CD4-positive, alpha-beta memory T cell (primary cell): ENCODE results near the gene STKLD1. TPM values are rescaled to one million over a fixed set of nuclear protein-coding genes. Genes with fewer than 3 reads are reported as not detected.

ENCODE experiments used
- CTCF ChIA-PET: fragments of 350-600 bp; sonication (Branson Sonifier 250); formaldehyde crosslinking; loops from one replicate; lab custom pipeline; 2021; ENCODE audit warnings: inconsistent platforms; ENCODE audit not compliant: partially characterized antibody; lab: Charles Lee
- POLR2A ChIA-PET: fragments of 350-600 bp; sonication (Branson Sonifier 250); formaldehyde crosslinking; loops from one replicate; lab custom pipeline; 2021; ENCODE audit not compliant: partially characterized antibody; lab: Charles Lee
- DNase-seq, 5 donors: peaks; one replicate each; pipeline versions ENCODE4 v3.0.0 to v3.0.0-alpha.2; 2020 to 2022; ENCODE audit warnings: mixed read lengths in 1 of 5
- H3K27ac ChIP-seq: one replicate; pipeline ENCODE4 v1.7.0; 2013; ENCODE audit warnings: low read depth, low read length
- H3K27me3 ChIP-seq: 2 replicates; pipeline ENCODE4 v1.7.0; 2013; ENCODE audit warnings: mild to moderate bottlenecking, low read length, moderate library complexity; ENCODE audit not compliant: insufficient read depth
- H3K36me3 ChIP-seq: 2 replicates; pipeline ENCODE4 v1.7.0; 2013; ENCODE audit warnings: mild to moderate bottlenecking, low read length, moderate library complexity; ENCODE audit not compliant: insufficient read depth
- H3K4me1 ChIP-seq: 2 replicates; pipeline ENCODE4 v1.7.0; 2013; ENCODE audit warnings: mild to moderate bottlenecking, low read length, moderate library complexity; ENCODE audit not compliant: insufficient read depth
- H3K4me3 ChIP-seq, 2 donors: one replicate each; pipeline ENCODE4 v1.7.0; 2013; ENCODE audit warnings: low read length in 2 of 2, mild to moderate bottlenecking in 1 of 2
- H3K9me3 ChIP-seq, 2 donors: one replicate each; pipeline ENCODE4 v1.7.0; 2013; ENCODE audit warnings: low read length in 2 of 2, control low read depth in 1 of 2; ENCODE audit not compliant: control insufficient read depth in 1 of 2
- H3K27ac Mint-ChIP-seq, 7 donors: one replicate each; pipeline ENCODE4 v1.8.0; 2020 to 2021; ENCODE audit warnings: mixed read lengths in 7 of 7, mild to moderate bottlenecking in 6 of 7, inconsistent platforms in 3 of 7, moderate library complexity in 3 of 7
- H3K27me3 Mint-ChIP-seq, 2 donors: one replicate each; pipeline ENCODE4 v1.8.0; 2020 to 2021; ENCODE audit warnings: mixed read lengths in 2 of 2
- H3K36me3 Mint-ChIP-seq, 2 donors: one replicate each; pipeline ENCODE4 v1.8.0; 2020 to 2021; ENCODE audit warnings: mixed read lengths in 2 of 2, inconsistent platforms in 1 of 2, mild to moderate bottlenecking in 1 of 2
- H3K4me1 Mint-ChIP-seq, 4 donors: one replicate each; pipeline ENCODE4 v1.8.0; 2020 to 2021; ENCODE audit warnings: mixed read lengths in 4 of 4, mild to moderate bottlenecking in 1 of 4
- H3K4me3 Mint-ChIP-seq, 8 donors: one replicate each; pipeline ENCODE4 v1.8.0; 2020 to 2021; ENCODE audit warnings: mixed read lengths in 8 of 8, mild to moderate bottlenecking in 7 of 8, moderate library complexity in 6 of 8, inconsistent platforms in 3 of 8
- H3K9me3 Mint-ChIP-seq, 8 donors: one replicate each; pipeline ENCODE4 v1.8.0; 2020 to 2021; ENCODE audit warnings: mixed read lengths in 8 of 8, mild to moderate bottlenecking in 5 of 8, inconsistent platforms in 3 of 8, moderate library complexity in 1 of 8
- intact Hi-C: fragments of 100-400 bp; cut with micrococcal nuclease; formaldehyde crosslinking; loops from one replicate; pipeline ENCODE4 v1.15.1; 2023
- polyA plus RNA-seq, 2 donors: library from polyadenylated mRNA; unstranded; fragments of 300-500 nt; fragmentation: Illumina TruSeq; gene quantifications; one replicate each; pipeline ENCODE4 v1.2.3, GENCODE V29; 2021
- total RNA-seq, 2 experiments: library from RNA; stranded (reverse); gene quantifications; one replicate each; pipeline ENCODE4 v1.2.3, GENCODE V29; 2021

Gene STKLD1
- total and polyA plus RNA-seq, 4 experiments from 2014 or later: 1.4 to 2.1 (median 1.5) TPM; not detected in 1

- H3K36me3 ChIP-seq: peaks cover 43% of the 10 kb centered on the region
- Mint-ChIP-seq H3K36me3 (peaks cover 33 to 59% of the 10 kb centered on the region in 2 donors), H3K9me3 (no peaks in the 10 kb centered on the region), H3K27me3 (no peaks in the 10 kb centered on the region), H3K4me3 (peak overlapping the region in 2 of 8 donors; percentile 10 to 39), H3K4me1 (peaks cover 20 to 56% (median 35%) of the 10 kb centered on the region in 4 donors), H3K27ac (peak overlapping the region in 3 of 7 donors; percentile 10 to 92 (median 80))
- CTCF ChIA-PET: interaction anchor here (2.7 kb wide), 1 partner anchor 18 kb away, joined by 15 read pairs; no protein-coding TSS in a partner anchor
- POLR2A ChIA-PET: interaction anchor here (1.0 to 18.1 kb wide), 2 partner anchors 18 to 163 kb away, joined by 3 to 437 read pairs; partner anchors contain the start of genes STKLD1 and SURF4
- H3K4me1 ChIP-seq: peaks cover 39% of the 10 kb centered on the region
- no peak overlapping the region for H3K4me3 ChIP-seq
- peak in 1 of 5 donors; percentile 22 for DNase-seq
- intact Hi-C loops: no loop called here
- H3K27me3 ChIP-seq: no peaks in the 10 kb centered on the region
- H3K9me3 ChIP-seq: no peaks in the 10 kb centered on the region
- H3K27ac ChIP-seq: no peak overlapping the region
Measured at GRCh38 chr9:133352635-133353340, 23.4 kb upstream of the STKLD1 start.

GRCh38 chr9:133353548-133353947 lies 22.6 kb upstream of the STKLD1 start:
- intact Hi-C loops: no loop called here
- ChIA-PET POLR2A (interaction anchor here (18.1 kb wide), 1 partner anchor 17 kb away, joined by 437 read pairs; the partner anchor contains the start of genes STKLD1 and SURF4), CTCF (no interaction called here)
- H3K9me3 ChIP-seq: no peaks in the 10 kb centered on the region
- H3K4me1 ChIP-seq: peaks cover 46% of the 10 kb centered on the region
- H3K36me3 ChIP-seq: peaks cover 43% of the 10 kb centered on the region
- H3K27ac ChIP-seq: no peak overlapping the region
- Mint-ChIP-seq H3K4me1 (peaks cover 24 to 56% (median 37%) of the 10 kb centered on the region in 4 donors), H3K4me3 (peak overlapping the region in 1 of 8 donors; percentile 39), H3K9me3 (no peaks in the 10 kb centered on the region), H3K27me3 (no peaks in the 10 kb centered on the region), H3K27ac (peak overlapping the region in 3 of 7 donors; percentile 61 to 92 (median 80)), H3K36me3 (peaks cover 28 to 56% of the 10 kb centered on the region in 2 donors)
- H3K27me3 ChIP-seq: no peaks in the 10 kb centered on the region
- DNase-seq: peak in 1 of 5 donors; percentile 20
- H3K4me3 ChIP-seq: no peak overlapping the region

GRCh38 chr9:133354766-133355165 lies 21.4 kb upstream of the STKLD1 start:
- H3K36me3 Mint-ChIP-seq: peaks cover 17 to 53% of the 10 kb centered on the region in 2 donors
- intact Hi-C loops: loop anchor here (5.0 kb wide), 1 partner anchor 123 kb away; the partner anchor contains the start of gene SLC2A6
- H3K27me3 Mint-ChIP-seq: no peaks in the 10 kb centered on the region
- H3K27ac ChIP-seq: peak overlapping the region; percentile 76
- ChIA-PET CTCF (interaction anchor here (1.1 to 3.9 kb wide), 3 partner anchors 11 to 18 kb away, joined by 3 to 51 read pairs (median 3); no protein-coding TSS in a partner anchor), POLR2A (interaction anchor here (1.4 to 18.1 kb wide), 4 partner anchors 7 to 206 kb away, joined by 4 to 437 read pairs (median 27); partner anchors contain the start of genes MED22, REXO4, RPL7A and STKLD1)
- H3K4me1 Mint-ChIP-seq: peaks cover 15 to 51% (median 30%) of the 10 kb centered on the region in 4 donors
- peak in 1 of 5 donors; percentile 5 for DNase-seq
- H3K4me3 ChIP-seq: no peak overlapping the region
- peak overlapping the region in 6 of 7 donors; percentile 12 to 93 (median 92) for H3K27ac Mint-ChIP-seq
- H3K9me3 ChIP-seq: no peaks in the 10 kb centered on the region
- H3K4me1 ChIP-seq: peaks cover 38% of the 10 kb centered on the region
- peak overlapping the region; percentile 23 to 92 (median 86) for H3K4me3 Mint-ChIP-seq
- H3K27me3 ChIP-seq: no peaks in the 10 kb centered on the region
- H3K36me3 ChIP-seq: peaks cover 44% of the 10 kb centered on the region
- peaks cover 0 to 1% (median 0%) of the 10 kb centered on the region in 8 donors for H3K9me3 Mint-ChIP-seq

GRCh38 chr9:133355881-133356357 lies 20.2 kb upstream of the STKLD1 start:
- peaks cover 8 to 46% of the 10 kb centered on the region in 2 donors for H3K36me3 Mint-ChIP-seq
- ChIA-PET CTCF (interaction anchor here (0.8 to 3.9 kb wide), 6 partner anchors 8 to 173 kb away, joined by 3 to 51 read pairs (median 4); partner anchors contain the start of genes MED22 and RPL7A), POLR2A (interaction anchor here (0.5 to 18.1 kb wide), 10 partner anchors 8 to 812 kb away, joined by 3 to 437 read pairs (median 4); partner anchors contain the start of genes MED22, REXO4, RPL7A and STKLD1)
- peak overlapping the region; percentile 85 to 92 (median 88) for H3K4me3 Mint-ChIP-seq
- H3K9me3 Mint-ChIP-seq: peaks cover 0 to 2% (median 0%) of the 10 kb centered on the region in 8 donors
- Histone ChIP-seq H3K36me3 (peaks cover 43% of the 10 kb centered on the region), H3K9me3 (no peaks in the 10 kb centered on the region), H3K27me3 (no peaks in the 10 kb centered on the region), H3K4me1 (peaks cover 33% of the 10 kb centered on the region), H3K27ac (peak overlapping the region; percentile 76), H3K4me3 (peak overlapping the region; percentile 61 to 73)
- H3K27me3 Mint-ChIP-seq: no peaks in the 10 kb centered on the region
- H3K27ac Mint-ChIP-seq: peak overlapping the region; percentile 69 to 93 (median 92)
- intact Hi-C loops: loop anchor here (1.0 to 5.0 kb wide), 5 partner anchors 8 to 121 kb away; partner anchors contain the start of genes MED22, RPL7A, SLC2A6 and STKLD1
- DNase-seq: peak in 1 of 5 donors; percentile 10
- H3K4me1 Mint-ChIP-seq: peaks cover 15 to 44% (median 26%) of the 10 kb centered on the region in 4 donors

- Histone ChIP-seq H3K27me3 (no peaks in the 10 kb centered on the region), H3K36me3 (peaks cover 43% of the 10 kb centered on the region), H3K4me1 (peaks cover 33% of the 10 kb centered on the region), H3K4me3 (peak within 1 kb of the TSS; percentile 61 to 73), H3K9me3 (no peaks in the 10 kb centered on the region), H3K27ac (peak within 1 kb of the TSS; percentile 76)
- ChIA-PET POLR2A (interaction anchor here (1.1 to 18.1 kb wide), 8 partner anchors 8 to 223 kb away, joined by 3 to 437 read pairs (median 8); partner anchors contain the start of genes MED22, REXO4, RPL7A and STKLD1), CTCF (interaction anchor here (1.3 to 3.9 kb wide), 6 partner anchors 9 to 170 kb away, joined by 4 to 51 read pairs (median 5); partner anchors contain the start of genes MED22 and RPL7A)
- peaks cover 15 to 44% (median 27%) of the 10 kb centered on the region in 4 donors for H3K4me1 Mint-ChIP-seq
- peak within 1 kb of the TSS; percentile 89 to 93 (median 92) for H3K27ac Mint-ChIP-seq
- H3K4me3 Mint-ChIP-seq: peak within 1 kb of the TSS; percentile 85 to 92 (median 88)
- peaks cover 0 to 2% (median 0%) of the 10 kb centered on the region in 8 donors for H3K9me3 Mint-ChIP-seq
- peaks cover 10 to 46% of the 10 kb centered on the region in 2 donors for H3K36me3 Mint-ChIP-seq
- DNase-seq: peak; percentile 85 to 90 (median 88)
- no peaks in the 10 kb centered on the region for H3K27me3 Mint-ChIP-seq
- intact Hi-C loops: loop anchor here (1.0 to 5.0 kb wide), 5 partner anchors 8 to 121 kb away; partner anchors contain the start of genes MED22, RPL7A, SLC2A6 and STKLD1
Measured at GRCh38 chr9:133356391-133357091, 19.6 kb upstream of the STKLD1 start, which contains the start of the genes SURF1 and SURF2. Gene SURF1 (minus strand): TSS chr9:133356487. CDS start chr9:133356453, 34 bp downstream. Gene SURF2 (plus strand): TSS chr9:133356550. CDS start chr9:133356593, 43 bp downstream.

- Mint-ChIP-seq H3K27me3 (no peaks in the 10 kb centered on the region), H3K36me3 (peaks cover 12 to 44% of the 10 kb centered on the region in 2 donors), H3K4me3 (peak overlapping the region; percentile 64 to 89 (median 79)), H3K4me1 (peaks cover 14 to 44% (median 30%) of the 10 kb centered on the region in 4 donors), H3K27ac (peak overlapping the region in 6 of 7 donors; percentile 77 to 92 (median 90)), H3K9me3 (peaks cover 0 to 2% (median 0%) of the 10 kb centered on the region in 8 donors)
- CTCF ChIA-PET: interaction anchor here (0.9 to 3.9 kb wide), 7 partner anchors 9 to 171 kb away, joined by 3 to 51 read pairs (median 5); partner anchors contain the start of genes MED22 and RPL7A
- peak overlapping the region; percentile 1 for H3K27ac ChIP-seq
- no peaks in the 10 kb centered on the region for H3K27me3 ChIP-seq
- no peak for DNase-seq
- POLR2A ChIA-PET: interaction anchor here (2.2 to 18.1 kb wide), 4 partner anchors 10 to 59 kb away, joined by 12 to 437 read pairs (median 27); partner anchors contain the start of genes MED22, REXO4, RPL7A and STKLD1
- H3K4me1 ChIP-seq: peaks cover 33% of the 10 kb centered on the region
- intact Hi-C loops: loop anchor here (2.0 to 5.0 kb wide), 2 partner anchors 21 to 120 kb away; partner anchors contain the start of genes SLC2A6 and SURF6
- H3K4me3 ChIP-seq: no peak overlapping the region
- no peaks in the 10 kb centered on the region for H3K9me3 ChIP-seq
- H3K36me3 ChIP-seq: peaks cover 43% of the 10 kb centered on the region
Measured at GRCh38 chr9:133357656-133358055, 18.5 kb upstream of the STKLD1 start.
